Measurements from ENCODE around the gene RGS10.

- TF ChIP-seq POLR2A (IDR thresholded peaks at IDR 0.05; ENCODE audit: low read depth, low read length): no peak
- TF ChIP-seq CTCF (IDR thresholded peaks at IDR 0.05 in 2 of 3, conservative IDR thresholded peaks at IDR 0.05 in 1 of 3; ENCODE audit: control insufficient read depth in 2 of 3, extremely low read depth in 1 of 3, insufficient read depth in 1 of 3, low read depth in 3 of 3, low read length in 3 of 3): no peak
- no peak for TF ChIP-seq CHD2 (IDR thresholded peaks at IDR 0.05; ENCODE audit: borderline replicate concordance, low read depth, low read length)
- TF ChIP-seq REST (IDR thresholded peaks at IDR 0.05; ENCODE audit: low read depth, low read length): no peak
- no peak for TF ChIP-seq SRF (IDR thresholded peaks at IDR 0.05; ENCODE audit: low read depth in 2 of 2, low read length in 2 of 2)
- no peak for TF ChIP-seq CREM (IDR thresholded peaks at IDR 0.05; ENCODE audit: low read depth)
These were observed 91.1 kb downstream of the RGS10 start for GRCh38 chr10:119451300-119451896.
